ENCODE results near the gene MAP2K3.
A peak's percentile ranks its signal among the peaks of the same experiment; 100 is the strongest.

- peak in 1 of 3 donors; percentile 19 for TF ChIP-seq CTCF (IDR thresholded peaks at IDR 0.05)
- TF ChIP-seq POLR2A (IDR thresholded peaks at IDR 0.05) = no peak
- TF ChIP-seq EP300 (IDR thresholded peaks at IDR 0.05) = no peak
Observed at GRCh38 chr17:21275579-21276263, 8.8 kb upstream of the MAP2K3 start.

All from ovary (tissue), 3 donors.